DOHH2 (cell line): ENCODE data around the gene KCNQ1.

Experiments
- H3F3A ChIP-seq: fragments of 200-600 bp; sonication (generic), shearing (Covaris generic); 2 replicates; pipeline ENCODE4 v1.6.0; 2016; ENCODE audit warnings: antibody characterized with exemption, mild to moderate bottlenecking; ENCODE audit not compliant: control insufficient read depth, insufficient read depth
- H3K27ac ChIP-seq: fragments of 200-600 bp; sonication (generic); 2 replicates; pipeline ENCODE4 v1.5.1; 2014; ENCODE audit warnings: low read depth, mild to moderate bottlenecking, low read length, moderate library complexity
- H3K27me3 ChIP-seq: fragments of 200-600 bp; sonication (generic); 2 replicates; pipeline ENCODE4 v1.6.1; 2014; ENCODE audit warnings: mild to moderate bottlenecking, low read length, mixed read lengths; ENCODE audit not compliant: control insufficient read depth
- H3K36me3 ChIP-seq: fragments of 200-600 bp; sonication (generic); 2 replicates; pipeline ENCODE4 v1.6.1; 2014; ENCODE audit warnings: mild to moderate bottlenecking, low read length, moderate library complexity, mixed read lengths; ENCODE audit not compliant: control insufficient read depth
- H3K4me1 ChIP-seq: fragments of 200-600 bp; sonication (generic); 2 replicates; pipeline ENCODE4 v1.6.1; 2014; ENCODE audit warnings: mild to moderate bottlenecking, low read length, mixed read lengths; ENCODE audit not compliant: control insufficient read depth
- H3K4me2 ChIP-seq: fragments of 200-600 bp; sonication (generic); 2 replicates; pipeline ENCODE4 v1.6.0; 2014; ENCODE audit warnings: mild to moderate bottlenecking, low read length, moderate library complexity
- H3K4me3 ChIP-seq: fragments of 200-600 bp; sonication (generic); 2 replicates; pipeline ENCODE4 v1.5.1; 2014; ENCODE audit warnings: mild to moderate bottlenecking, low read length, mixed read lengths
- H3K79me2 ChIP-seq: fragments of 200-600 bp; sonication (generic); 2 replicates; pipeline ENCODE4 v1.6.1; 2014; ENCODE audit warnings: mild to moderate bottlenecking, low read length, mixed read lengths; ENCODE audit not compliant: control insufficient read depth
- H3K9me2 ChIP-seq: fragments of 200-600 bp; sonication (generic); replicated peaks from 2 replicates; pipeline ENCODE4 v1.6.1; 2014; ENCODE audit warnings: mild to moderate bottlenecking, low read length, mixed read lengths; ENCODE audit not compliant: control insufficient read depth
- H3K9me3 ChIP-seq: fragments of 200-600 bp; sonication (generic); 2 replicates; pipeline ENCODE4 v1.6.1; 2014; ENCODE audit warnings: antibody characterized with exemption, low read length, mixed read lengths; ENCODE audit not compliant: control insufficient read depth, insufficient read depth
- H4K20me1 ChIP-seq: fragments of 200-600 bp; sonication (generic); 2 replicates; pipeline ENCODE4 v1.6.0; 2014; ENCODE audit warnings: low read depth, mild to moderate bottlenecking, antibody characterized with exemption, low read length, moderate library complexity; ENCODE audit not compliant: control insufficient read depth, insufficient read depth
- CTCF ChIP-seq: fragments of 200-600 bp; sonication (generic); IDR thresholded peaks from one replicate; pipeline ENCODE4 v1.5.1; 2014; ENCODE audit warnings: antibody characterized with exemption, mild to moderate bottlenecking, low read depth, low read length; ENCODE audit not compliant: poor library complexity, severe bottlenecking
- EZH2phosphoT487 ChIP-seq: fragments of 200-600 bp; sonication (generic); IDR thresholded peaks from 2 replicates; pipeline ENCODE4 v1.6.1; 2017; ENCODE audit warnings: borderline replicate concordance, mild to moderate bottlenecking, antibody characterized with exemption, low read length, moderate library complexity, mixed read lengths

Gene KCNQ1

GRCh38 chr11:2857918-2858317, 413.1 kb downstream of the KCNQ1 start:
- H3K9me3 ChIP-seq: no peaks in the 10 kb centered on the region
- TF ChIP-seq CTCF: no peak
- TF ChIP-seq EZH2phosphoT487: no peak
- no peak overlapping the region for H3K4me3 ChIP-seq
- no peaks in the 10 kb centered on the region for H3K36me3 ChIP-seq
- no peaks in the 10 kb centered on the region for H3K4me1 ChIP-seq
- H3F3A ChIP-seq: no peaks in the 10 kb centered on the region
- H3K9me2 ChIP-seq: no peaks in the 10 kb centered on the region
- no peaks in the 10 kb centered on the region for H4K20me1 ChIP-seq
- no peaks in the 10 kb centered on the region for H3K79me2 ChIP-seq
- no peaks in the 10 kb centered on the region for H3K27me3 ChIP-seq
- no peak overlapping the region for H3K4me2 ChIP-seq
- H3K27ac ChIP-seq: no peak overlapping the region

DNA sequence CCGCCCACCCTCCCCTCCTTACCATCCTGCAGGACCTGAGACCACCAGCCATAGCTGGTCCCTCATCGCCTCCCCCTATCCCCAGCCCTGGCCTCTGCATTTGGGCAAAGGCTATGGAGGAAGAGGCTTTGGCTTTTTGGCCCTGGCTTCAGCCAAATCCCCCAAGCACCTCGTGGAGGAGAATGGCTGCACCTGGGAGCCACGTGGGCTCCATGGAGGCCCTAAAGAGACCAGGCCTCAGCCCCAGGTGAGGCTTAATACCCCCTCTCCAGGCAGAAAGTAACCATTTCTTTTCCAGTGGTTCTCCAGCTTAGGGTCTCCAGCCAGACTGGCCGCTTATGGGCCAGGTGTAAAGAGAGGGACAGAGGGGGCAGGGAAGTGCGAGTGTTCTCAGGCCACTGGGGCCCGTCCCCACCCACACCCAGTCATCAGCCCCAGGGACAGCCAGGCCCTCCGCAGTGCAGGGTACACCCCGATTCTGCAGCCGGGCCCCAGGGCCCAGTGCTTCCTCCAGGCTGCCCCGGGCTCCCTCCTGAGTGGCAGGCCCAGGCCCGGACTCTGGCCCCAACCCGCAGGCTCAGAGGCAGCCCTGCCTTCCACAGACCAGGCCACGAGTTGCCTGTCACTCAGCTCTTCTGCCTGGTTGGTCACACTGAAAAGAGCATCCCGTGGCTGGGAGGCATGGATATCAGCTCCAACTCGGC, 414.3 kb downstream of the KCNQ1 start:
- TF ChIP-seq EZH2phosphoT487 (no peak), CTCF (no peak)
- Histone ChIP-seq H3K79me2 (no peaks in the 10 kb centered on the region), H3K4me3 (no peak overlapping the region), H3K36me3 (no peaks in the 10 kb centered on the region), H3F3A (no peaks in the 10 kb centered on the region), H3K27ac (no peak overlapping the region), H3K4me2 (no peak overlapping the region), H4K20me1 (no peaks in the 10 kb centered on the region), H3K27me3 (no peaks in the 10 kb centered on the region), H3K9me2 (no peaks in the 10 kb centered on the region), H3K4me1 (no peaks in the 10 kb centered on the region), H3K9me3 (no peaks in the 10 kb centered on the region)

DNA sequence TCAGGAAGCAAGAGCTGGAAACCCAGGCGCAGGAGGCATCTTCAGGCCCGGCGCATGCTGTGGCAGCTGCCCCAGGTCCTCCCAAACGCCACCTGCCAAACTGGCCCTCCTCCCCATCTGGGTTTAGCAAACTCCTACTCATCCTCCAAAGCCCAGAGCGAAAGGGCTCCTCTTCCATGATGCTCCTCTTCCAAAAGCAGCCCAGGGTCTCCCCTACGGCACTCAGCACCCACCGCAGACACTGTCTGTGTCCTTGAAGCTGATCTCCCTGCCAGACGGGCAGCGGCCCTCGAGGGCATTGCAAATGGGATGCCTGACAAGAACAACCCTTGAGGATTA, 414.9 kb downstream of the KCNQ1 start:
- Histone ChIP-seq H3K9me2 (no peaks in the 10 kb centered on the region), H3K4me2 (no peak overlapping the region), H3K36me3 (no peaks in the 10 kb centered on the region), H3K4me1 (no peaks in the 10 kb centered on the region), H3F3A (no peaks in the 10 kb centered on the region), H3K27ac (no peak overlapping the region), H4K20me1 (no peaks in the 10 kb centered on the region), H3K4me3 (no peak overlapping the region), H3K27me3 (no peaks in the 10 kb centered on the region), H3K79me2 (no peaks in the 10 kb centered on the region), H3K9me3 (no peaks in the 10 kb centered on the region)
- no peak for TF ChIP-seq EZH2phosphoT487
- no peak for TF ChIP-seq CTCF
